Measurements from ENCODE around the gene GID4.

The GID4 gene

DNA sequence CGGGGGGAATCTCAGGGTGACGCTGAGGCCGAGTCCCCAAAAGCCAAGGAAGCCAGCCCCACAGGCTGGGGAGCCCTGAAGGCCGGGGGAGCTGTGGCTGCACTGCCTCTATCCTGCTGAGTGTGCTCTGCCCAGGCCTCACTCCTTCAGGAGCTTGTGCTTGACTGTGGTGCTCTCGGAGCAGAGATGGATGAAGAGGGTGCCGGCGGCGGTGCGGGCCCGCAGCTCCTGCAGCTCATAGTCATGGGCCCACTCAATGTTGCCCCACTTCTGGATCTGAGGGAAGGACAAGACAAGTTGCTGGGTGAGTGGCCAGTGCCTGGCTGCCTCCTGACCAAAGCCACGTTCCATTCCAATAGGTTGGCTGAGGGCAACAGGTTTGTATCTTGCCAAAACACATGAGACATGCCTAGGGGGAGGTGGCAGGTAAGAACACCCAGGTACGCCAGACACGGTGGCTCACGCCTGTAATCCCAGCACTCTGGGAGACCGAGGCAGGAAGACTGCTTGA is 20.7 kb upstream of the GID4 start:
- no peak for DNase-seq

DNA sequence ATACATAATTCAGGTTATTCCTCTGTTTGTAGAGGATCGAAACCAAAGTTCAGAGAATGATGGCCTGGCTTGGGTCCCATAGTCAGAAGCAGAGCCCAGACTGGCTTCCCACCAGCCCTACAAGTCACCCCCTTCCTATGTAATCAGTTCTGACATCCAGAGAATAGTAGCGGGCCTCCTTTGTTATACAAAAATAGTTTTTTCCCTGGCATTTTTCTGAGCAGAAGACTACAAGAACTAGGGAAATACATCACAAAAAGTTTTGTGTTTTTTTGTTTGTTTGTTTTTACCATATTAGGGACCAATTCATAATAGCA is 19.4 kb upstream of the GID4 start:
- DNase-seq = no peak

DNA sequence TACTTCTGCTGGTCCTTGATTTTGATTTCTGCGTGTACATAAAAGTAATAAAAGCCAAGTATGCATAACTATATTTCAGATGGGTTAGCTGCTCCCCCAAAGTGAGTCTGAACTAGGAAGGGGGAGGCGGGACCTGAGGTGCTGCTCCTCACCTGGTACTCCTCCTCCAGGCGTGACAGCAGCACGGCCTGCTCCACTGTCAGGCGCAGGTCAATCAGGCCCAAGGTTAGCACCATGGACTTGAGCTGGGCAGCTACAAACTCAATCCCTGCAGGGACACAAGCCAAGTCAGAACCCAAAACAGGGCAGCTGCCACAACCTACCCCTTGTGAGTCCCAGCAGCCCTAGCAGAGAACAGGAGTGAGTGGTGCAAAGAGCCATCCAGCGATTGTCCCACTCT is 18.2 kb upstream of the GID4 start:
- DNase-seq = no peak

DNA sequence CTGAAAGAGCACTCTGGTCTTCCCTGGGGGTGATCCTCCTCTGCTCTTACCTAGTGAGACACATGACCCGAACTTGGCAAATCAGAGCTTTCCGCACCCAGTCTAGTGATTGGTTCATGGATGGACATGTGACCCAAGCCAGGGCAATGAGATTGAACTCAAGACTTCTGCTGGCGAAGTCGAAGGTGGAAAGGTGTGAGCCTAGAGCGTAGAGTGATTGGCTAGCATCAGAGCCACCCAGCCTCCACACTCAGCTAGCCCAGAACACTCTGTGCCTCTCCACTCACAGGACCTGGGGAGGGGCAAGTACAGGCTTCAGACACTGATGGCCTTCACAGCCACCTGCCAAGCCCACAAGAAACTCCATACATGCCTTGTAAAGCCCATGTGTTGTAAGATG is 17.8 kb upstream of the GID4 start:
- DNase-seq = no peak

DNA sequence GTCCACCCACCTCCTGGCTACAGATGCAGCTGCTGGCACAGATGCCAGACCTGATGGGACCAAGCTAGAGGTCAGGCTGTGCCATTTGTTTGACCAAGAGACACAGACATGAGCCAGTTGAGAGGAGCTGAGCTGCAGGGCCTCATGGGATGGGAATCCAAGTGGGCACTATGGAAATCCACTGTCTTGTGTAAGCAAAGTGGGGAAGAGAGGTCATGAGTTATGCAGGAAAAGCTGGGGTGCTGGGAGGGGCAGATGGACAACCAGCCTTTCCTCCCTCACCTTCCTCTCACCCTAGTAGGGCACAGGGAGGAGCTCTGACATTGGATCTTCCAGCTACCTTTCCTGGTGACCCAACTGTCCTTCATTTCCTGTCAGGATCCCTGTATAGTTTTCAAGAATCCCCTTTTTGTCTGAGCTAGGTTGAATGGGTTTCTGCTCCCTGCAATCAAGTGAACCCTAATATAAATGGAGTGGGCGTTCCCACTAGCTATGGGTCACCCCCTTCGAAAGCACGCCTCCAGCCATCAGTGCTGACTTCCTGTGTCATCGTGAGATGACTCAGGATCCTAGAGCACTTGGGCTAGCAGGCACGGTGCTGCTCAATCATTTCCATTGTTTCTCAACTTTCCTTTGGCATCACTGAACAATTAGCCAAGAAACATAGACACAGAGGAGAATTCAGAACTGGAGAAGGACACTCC is 13.8 kb upstream of the GID4 start:
- DNase-seq = peak; percentile 38

DNA sequence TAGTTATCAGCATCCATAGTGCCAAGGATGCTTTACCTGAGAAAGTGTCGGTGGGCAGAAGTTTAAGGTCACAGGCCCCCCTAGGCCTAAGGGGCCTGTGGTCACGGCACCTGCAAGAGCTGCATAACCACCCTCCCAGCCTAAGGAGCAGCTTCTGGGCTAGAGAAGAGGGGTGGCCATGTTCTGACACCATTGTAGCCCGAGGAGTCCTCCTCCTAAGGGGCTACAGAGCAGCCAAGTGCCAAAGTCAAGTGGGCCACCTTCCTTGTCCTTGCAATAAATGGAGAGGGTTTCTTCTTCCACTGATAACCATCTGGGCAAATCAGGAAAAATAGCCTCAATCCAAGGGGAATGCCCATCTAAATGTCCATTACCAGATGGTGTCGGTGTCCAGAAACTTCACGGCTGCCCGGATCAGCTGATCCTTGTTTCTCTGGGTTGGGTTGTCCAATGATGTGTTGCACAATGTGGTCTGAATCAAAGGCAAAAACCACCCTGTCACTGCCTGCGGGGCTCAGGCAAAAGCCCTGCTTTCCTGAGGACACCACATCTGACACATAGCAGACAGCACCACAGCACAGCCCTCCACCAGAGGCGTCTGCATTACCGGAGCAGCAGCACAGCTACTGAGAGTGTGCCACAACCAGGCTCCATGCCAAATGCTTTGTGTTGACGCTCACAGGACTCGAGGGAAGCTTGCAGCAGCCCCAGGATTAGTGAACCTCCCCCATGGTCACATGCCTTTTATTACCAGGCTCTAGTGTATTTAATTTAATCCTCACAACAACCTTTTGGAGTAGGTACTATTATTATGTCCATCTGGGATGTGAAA is 13.0 kb upstream of the GID4 start:
- peak; percentile 87 for DNase-seq

DNA sequence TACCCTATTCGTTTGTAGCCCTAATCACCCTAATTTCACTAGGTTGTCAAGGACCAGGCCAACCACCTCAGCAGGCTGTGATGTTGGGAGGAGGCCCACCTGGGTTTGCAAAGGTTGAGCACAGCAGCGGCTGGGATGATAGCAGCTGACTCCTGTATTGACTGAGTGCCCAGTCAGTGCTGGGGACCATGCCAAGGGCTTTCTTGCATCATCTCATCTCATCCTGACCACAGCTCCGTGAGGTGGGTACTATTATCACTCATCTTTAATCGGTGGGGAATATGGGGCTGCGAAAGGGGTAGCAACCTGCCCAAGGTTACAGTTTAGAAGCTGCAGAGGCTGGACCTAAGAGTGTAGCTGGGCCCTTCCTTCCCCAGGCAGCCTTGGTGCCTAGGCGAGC is 11.9 kb upstream of the GID4 start:
- DNase-seq = no peak

DNA sequence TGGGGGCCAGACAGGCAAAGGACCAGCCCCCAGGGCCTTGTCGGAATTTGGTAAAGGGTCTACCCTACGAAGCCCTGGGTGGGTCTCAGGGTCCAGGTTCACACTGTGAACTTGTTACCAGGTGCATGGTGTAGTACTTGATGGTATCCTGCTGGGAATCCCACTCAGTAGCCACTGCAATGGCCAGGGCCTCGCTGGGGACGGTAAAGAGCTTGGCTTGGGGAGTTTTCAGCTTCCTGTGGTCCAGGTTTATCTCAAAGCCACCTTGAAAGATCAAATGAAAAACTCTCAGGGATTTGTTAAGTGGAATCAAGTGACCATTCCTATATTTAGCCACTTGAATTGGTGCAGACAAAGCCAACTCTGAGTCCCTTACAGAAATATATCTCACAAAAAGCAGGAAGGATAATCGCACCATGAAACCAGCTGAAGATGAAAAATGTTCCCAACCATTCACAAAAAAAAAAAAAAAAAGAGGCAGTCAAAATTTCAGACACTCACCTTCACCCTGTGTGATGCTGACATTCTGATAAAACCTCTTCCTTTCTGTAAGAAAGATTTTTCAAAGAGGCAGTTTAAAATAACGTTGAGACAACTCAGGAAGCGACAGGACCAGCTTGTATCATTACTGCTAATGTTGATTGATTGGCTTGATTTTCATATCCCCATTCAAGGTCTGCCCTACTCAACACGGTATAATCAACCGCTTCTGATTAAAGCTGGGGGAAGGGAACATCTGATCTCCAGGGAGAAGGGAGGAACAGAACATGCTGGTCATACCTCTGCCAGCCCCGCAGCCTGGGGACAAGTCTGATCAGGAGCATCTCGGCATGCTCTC is 10.9 kb upstream of the GID4 start:
- DNase-seq = no peak

DNA sequence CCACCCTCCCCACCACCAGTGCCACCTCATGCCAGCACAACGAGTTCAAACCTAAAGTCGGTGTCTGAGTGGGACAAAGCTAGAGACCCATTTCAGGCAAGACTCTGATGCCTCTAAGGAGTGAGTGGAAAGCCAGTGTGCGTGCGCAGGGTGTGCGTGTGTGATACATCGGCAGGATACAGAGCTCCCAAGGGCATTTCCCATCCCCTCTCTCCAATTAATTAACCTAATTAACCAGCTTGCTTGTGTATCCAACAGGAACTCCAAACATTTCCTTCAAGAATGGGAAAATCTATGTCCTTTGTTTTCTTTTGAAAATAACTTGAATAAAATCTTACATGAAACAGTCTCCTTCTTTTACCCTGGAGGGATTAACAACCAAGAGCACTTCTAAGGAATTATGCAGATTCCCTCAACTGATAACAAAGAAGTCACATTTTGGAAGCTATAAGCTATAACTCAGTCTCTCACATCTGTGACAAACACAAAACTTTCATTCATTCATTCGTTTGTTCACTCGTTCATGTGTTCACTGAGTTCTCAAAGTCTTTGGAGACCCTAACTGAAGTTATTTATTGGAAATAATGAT is 10.2 kb upstream of the GID4 start:
- DNase-seq = no peak

DNA sequence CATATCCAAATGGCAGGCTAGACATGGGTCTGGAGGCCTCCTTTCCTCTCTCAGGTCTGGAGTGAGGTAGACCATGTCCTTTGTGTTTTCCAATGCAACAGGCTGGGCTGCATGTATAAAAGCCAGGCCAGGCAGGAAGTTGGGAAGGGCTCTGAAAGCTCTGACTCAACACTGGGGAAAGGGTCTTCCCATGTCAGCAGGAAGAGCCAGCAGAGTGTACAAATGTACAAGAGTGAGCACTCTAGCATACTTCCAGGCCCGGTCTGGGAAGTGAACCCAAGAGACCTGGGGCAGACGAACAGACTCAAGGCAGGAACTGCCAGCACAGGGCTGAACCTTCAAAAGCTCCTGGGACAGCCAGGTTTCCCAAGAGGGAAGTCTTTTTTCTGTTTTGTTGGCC is 7.3 kb upstream of the GID4 start:
- DNase-seq = peak; percentile 54

DNA sequence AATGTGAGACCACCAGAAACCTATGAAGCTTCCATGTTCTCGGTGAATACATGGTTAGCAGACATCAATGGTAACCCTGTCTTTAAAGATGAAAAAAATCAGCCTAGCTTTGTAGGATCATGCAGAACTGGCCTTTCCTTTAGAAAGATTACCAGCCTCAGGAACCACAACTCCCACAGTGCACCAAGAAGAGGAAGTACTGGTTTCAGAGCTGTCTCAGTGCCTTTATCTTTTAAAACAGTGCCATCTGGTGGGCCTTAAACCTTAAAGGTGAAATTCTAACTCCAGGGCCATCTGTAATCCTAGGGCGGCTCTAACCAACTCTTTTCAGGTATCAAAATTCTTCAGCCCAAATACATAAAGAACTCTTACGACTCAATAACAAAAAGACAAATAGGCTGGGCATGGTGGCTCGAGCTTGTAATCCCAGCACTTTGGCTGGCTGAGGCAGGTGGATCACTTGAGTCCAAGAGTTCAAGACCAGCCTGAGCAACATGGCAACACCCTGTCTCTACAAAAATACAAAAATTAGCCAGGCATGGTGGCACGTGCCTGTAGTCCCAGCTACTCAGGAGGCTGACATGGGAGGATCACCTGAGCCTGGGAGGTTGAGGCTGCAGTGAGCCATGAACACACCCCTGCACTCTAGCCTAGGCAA is 5.6 kb upstream of the GID4 start:
- peak; percentile 83 for DNase-seq

DNA sequence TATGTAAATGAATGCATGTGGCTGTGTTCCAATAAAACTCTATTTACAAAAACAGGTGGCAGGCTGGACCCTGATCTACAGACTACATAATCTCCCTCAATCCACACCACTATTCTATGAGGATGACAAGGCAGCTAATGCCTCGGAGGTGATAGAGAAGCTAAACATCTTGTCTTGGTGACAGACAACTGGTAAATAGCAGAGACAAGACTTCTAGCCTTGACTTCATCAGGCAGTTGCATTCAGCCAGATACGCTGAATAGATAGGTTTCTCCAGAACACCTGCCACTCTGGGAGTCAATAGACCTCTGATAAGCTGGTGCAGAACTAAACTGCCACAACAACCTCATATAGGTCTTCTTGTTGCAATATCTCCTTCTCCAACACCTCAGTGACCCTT is 3.5 kb upstream of the GID4 start:
- no peak for DNase-seq

DNA sequence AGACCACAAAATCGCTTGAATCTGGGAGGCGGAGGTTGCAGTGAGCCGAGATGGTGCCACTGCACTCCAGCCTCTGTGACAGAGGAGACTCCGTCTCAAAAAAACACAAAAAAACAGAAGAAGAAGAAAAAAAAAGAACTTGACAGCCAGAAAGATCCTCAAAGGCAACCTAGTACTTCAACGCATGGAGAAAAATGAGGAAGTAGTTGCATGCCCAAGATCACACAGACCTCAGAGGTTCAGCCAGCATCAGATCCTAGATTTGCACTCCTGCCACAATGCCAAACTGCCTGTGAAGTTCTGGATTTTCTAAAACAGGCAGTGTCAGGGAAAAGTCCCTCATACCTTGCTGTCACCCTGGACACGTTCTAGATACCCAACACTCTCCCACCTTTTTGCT is 1.7 kb upstream of the GID4 start:
- DNase-seq = no peak

DNA sequence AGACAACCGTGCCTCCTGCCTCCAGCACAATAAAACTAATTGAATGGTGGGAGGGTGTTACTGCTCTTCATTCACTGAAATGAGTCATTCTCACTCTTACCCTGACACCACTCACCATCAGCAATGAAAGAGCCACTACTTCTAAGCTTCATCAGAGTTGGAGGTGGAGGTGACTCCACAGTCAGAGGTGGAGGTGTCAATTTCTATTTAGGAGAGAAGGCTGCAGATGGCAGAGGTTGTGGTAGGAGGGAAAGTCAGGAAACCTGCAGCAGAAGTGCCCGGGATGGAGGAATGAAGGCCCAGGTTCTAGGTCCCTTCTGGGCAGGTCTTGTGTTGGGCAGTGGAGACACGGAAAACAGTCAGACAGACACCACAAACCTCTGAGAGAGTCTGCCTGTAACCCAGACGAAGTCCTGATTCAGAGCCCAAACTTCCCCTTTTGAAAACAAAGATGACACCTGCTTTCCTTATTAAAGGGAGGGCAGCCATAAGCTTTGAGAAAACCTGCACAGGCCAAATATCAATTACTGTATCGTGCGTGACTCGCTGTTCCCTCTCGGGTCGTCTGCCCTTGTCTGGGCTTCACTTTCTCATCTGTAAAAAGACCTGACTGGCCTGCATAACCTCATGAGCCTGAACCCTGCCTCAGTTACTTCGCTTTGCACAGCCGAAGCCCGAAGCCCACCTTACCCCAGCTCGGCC is 908 bp upstream of the GID4 start:
- DNase-seq = no peak

DNA sequence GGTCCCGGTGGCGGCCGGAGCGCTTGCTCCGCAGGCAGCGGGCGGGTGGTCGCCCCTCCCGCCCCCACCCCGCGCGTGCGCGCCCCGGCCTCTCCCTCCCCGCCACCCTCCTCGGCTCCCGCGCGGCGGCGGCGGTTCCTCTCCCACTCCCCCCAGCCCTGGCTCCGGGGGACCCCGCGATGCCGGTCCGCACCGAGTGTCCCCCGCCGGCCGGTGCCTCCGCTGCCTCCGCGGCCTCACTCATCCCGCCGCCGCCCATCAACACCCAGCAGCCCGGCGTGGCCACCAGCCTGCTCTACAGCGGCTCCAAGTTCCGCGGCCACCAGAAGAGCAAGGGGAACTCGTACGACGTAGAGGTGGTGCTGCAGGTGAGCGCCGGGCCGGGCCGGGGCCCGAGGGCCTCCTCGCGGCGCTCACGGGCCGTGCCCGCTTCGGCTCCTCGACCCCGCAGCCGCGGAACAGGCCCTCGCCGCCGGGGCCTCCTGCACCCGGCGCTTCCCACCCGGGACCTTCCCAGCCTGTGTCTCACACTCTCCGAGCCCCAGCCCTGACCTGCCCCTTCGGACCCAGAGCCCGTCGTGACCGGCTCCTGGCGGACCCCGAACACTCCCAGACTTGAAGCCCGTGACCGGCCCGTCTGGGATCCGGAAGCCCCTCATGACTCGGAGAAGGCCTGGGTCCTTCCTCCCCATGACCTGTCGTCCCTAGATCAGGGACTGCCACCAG is 490 bp downstream of the GID4 start:
- DNase-seq = no peak

DNA sequence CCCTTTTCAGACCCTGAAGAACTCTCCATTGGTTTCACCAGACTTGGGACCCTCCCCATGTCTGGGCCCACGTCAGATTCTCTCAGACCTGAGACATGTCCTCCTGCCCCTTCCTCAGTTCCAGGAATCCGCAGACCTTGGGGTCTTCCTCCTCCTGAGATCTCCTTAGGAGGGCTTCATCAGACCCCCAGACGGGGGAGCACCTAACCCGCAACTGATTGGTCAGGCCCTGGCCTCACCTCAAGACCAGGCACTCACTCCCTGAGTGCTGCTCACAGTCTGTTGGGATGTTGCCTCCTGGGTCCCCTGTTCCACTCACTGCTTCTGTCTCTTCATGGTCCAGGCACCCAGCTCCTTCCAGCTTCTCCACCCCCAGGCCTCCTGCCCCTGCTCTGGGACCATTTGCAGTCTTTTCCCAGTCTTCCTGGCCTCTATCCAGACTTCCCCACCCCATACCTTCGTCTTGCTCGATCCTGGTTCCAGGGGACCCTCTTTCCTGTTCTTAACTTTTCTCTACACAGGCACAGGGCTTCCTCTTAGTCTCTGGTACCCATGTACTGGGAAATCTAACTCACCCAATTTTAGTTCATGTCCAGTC is 1.2 kb downstream of the GID4 start:
- DNase-seq = no peak

DNA sequence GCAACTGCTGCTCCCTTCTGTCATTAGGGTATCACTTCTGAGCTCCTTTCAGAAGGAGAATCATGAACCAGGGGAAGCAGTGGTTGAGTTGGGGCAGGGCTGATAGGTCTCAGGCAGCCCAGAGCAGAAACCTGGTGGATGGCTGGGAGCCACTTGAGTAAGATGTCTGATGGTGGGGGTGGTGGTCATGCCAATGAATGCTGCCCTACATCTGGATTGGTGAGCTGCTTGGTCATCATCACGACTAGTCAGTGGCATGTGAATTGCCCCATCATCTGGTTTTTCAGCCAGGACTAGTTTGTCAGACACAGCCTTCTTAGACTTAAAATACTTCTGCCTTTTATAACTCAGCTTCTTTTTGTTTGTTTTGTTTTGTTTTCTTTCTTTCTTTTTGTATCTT is 2.6 kb downstream of the GID4 start:
- DNase-seq = peak; percentile 27

DNA sequence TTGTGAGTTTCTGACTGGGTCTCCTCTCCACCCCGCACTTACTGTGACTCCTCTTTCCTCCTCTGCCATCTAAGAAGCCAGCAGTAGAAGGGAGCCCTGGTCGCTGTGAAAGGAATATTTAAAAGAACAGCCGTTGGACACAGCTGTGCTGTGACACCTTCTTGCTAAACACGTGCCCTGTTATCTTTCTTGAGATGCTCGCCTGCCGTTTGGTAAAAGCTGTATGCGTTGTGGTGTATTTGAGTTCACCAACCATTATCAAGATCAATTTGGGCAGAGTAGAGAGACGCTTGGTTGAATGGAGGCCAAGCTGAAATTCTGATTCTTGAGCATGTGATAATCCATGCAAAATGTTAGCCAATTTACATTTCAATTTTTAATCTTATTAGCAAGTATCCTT is 3.8 kb downstream of the GID4 start:
- no peak for DNase-seq

DNA sequence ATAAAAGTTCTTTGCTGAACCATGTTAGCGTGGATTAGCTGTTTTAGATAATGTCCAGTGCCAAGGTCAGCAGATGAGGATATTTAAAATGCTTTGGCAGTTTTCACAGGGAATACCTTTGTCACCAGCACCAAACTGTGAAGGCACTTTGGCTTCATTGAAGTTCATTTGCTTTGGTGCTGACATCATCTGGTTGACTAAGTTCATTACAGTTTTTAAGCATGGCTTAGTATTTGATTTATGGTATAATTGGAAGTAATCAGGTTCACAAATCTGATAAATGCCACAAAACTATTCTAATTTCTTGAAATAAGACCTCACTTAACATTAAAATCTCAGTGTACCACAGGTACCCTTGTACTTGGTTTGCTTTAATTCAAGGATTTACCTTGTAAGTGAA is 4.3 kb downstream of the GID4 start:
- DNase-seq = peak; percentile 22

DNA sequence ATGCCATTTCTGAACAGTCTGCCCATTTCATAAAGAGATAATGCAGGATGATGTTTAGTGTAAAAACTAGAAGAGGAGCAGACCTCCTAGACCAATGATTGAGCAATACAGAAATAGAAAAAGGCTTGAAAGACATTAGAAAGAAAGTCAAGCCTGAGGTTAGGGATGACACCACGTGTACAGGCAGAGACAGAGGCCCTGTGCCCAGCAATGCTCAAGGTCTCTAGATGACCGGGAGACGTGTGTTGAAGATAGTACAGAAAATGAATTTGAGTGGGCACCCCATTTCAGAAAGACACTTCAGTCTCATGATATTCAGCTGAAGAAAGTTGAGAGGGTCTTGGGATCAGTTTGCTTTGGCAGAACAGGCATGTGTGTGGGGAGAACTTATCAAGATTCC is 5.4 kb downstream of the GID4 start:
- no peak for DNase-seq

All from fibroblast of skin of right biceps (primary cell).